Superior temporal gyrus (tissue), 1 donor: ENCODE data around the gene FAM50B.

Experiments used
- DNase-seq: peaks from one replicate; pipeline ENCODE4 v3.0.0-alpha.2; 2016; ENCODE audit errors: extremely low spot score

FAM50B gene

DNA sequence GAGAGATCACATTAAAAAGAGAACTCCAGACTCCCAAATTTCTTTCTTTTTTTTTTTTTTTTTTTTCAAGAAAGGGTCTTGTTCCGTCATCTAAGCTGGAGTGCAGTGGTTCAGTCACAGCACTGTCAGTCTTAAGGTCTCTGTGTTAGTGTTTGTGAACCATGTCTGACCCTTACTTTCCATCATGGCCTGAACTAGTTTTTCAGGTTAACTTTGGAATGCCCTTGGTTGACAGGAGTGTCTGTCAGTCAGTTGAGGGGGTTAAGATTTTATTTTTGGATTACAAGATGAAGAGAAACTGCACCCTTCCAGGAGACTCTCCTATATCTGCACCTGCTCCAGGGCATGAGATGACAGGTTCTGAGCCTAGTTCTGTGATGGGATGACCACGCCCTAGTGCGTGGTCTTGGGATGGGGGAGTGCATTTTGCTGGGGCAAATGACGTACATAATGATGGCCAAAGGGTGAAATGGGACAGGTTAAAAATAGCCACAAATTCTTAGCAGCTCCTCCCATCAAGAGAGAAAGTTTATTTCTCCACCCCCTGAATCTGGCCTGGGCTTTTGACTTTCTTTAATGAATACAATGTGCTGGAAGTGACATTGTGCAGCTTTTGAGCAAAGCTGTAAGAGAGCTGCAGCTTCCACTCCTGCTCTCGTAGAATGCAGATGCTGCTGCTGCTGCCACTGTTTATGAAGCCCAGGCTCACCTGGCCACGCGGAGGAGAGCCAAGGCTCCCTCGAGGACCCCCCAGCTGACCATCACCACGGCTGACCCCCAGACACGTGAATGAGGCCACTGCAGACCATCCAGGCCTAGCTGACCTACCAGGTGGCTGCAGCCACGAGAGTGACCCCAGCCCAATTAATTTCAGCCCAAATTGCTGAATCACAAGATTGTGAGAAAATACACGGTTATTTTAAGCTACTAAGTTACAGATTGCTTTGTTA, 29.7 kb upstream of the FAM50B start:
- DNase-seq = no peak

GRCh38 chr6:3820563-3820962, 28.6 kb upstream of the FAM50B start:
- DNase-seq = no peak

DNA sequence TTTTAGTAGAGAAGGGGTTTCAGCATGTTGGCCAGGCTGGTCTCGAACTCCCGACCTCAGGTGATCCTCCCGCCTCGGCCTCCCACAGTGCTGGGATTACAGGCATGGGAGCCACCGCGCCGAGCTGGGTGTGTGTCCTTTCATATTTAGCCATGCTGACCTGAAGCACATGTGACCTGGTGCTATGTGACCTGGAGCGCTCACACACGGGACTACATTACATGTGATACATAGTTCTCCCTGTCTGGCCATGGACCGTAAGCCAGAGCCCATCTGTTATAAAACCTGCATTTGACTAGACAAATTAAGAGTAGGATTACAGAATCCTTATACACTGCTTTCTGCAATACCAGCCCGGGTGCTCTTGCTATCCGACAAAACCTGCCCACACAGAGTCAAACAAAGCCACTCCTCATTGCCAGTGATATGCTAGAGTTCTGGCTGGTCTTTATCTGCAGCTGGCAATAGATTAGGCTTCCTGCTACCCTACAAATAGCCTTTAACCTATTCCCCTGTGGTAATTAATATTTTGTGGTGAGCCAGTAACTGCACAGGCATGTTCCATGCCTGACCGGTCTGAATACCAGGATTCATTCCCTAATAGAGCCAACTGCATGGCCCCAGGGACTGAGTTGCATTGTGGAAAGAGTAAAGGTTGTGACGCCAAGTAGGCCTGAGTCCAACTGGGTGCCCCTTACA, 26.3 kb upstream of the FAM50B start:
- no peak for DNase-seq

DNA sequence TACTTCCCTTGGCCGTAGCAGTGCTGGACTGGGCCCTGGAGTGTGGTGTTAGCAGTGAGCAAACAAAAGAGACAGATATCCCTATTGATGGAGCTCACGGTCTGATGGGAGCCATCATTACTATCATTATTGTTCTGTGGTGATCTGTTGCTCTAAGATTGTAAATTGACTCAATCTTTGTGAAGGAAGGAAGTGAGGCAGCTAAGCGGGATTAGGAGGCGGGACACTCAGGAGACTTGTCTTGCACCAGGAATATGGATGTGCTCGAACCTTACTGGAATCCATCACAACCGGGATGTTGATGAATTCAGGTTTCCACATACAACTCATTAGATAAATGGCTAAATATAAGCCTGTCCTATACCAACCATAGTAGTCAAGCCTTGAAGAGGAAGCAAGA, 25.5 kb upstream of the FAM50B start:
- no peak for DNase-seq

DNA sequence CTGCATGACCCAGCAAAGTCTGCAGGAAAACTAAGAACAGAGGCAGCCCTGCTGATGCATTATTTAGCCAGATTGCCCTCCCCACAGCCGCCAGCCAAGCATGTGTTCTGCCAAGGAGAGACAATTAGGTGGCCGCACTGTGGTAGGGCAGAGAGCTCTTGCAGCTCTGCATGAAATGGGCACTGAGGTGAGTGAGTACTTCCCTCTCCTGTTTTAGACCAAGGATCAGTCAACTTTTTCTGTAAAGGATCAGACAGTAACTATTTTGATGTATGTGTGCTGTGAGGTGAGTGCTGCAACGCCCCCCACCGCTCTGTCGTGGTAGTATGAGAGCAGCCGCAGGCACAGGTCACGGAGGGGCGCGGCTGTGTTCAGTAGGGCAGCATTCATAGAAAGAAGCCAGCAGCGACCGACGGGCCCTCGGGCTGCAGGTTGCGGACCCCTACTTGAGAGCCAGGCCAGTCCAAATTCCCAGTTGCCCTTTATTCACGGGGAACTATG, 23.8 kb upstream of the FAM50B start:
- DNase-seq = peak; percentile 23

- peak; percentile 29 for DNase-seq
Measured at GRCh38 chr6:3825851-3826581, 23.2 kb upstream of the FAM50B start.

DNA sequence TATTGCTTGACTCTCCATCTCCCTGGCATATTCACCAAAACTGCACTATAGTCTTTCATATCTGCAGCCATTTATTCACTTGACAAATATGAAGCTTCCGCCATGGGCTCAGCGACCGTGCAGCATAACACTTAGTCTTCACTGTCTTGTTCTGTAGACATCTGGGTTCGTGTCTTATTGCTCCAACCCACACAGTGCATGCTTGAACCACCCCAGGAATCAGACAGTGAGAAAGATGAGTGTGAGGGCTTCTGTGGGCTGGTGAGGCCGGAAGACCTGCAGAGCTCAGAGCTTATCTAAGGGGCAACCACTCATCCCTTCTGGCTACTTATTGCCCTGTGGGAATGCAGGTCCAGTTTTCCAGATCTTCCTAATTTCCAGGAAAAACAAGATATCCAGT, 19.9 kb upstream of the FAM50B start:
- DNase-seq = no peak

DNA sequence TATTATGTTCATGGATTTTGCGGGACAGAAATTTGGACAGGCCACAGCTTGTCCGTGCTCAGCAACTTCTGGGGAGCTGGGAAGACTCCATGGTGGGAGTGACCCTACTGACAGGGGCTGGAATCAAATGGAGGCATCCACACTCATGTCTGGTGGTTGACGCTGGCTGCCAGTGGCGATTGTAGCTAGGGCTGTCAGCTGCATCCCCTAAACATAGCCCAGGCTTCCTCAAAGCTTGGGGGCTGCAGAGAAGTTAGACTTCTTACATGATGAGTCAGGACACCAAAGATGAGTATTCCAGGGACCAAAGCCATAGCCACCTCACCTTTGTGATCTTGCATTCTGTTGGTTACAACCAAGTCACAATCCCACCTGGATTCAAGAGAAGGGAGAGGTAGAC, 18.4 kb upstream of the FAM50B start:
- DNase-seq = no peak

DNA sequence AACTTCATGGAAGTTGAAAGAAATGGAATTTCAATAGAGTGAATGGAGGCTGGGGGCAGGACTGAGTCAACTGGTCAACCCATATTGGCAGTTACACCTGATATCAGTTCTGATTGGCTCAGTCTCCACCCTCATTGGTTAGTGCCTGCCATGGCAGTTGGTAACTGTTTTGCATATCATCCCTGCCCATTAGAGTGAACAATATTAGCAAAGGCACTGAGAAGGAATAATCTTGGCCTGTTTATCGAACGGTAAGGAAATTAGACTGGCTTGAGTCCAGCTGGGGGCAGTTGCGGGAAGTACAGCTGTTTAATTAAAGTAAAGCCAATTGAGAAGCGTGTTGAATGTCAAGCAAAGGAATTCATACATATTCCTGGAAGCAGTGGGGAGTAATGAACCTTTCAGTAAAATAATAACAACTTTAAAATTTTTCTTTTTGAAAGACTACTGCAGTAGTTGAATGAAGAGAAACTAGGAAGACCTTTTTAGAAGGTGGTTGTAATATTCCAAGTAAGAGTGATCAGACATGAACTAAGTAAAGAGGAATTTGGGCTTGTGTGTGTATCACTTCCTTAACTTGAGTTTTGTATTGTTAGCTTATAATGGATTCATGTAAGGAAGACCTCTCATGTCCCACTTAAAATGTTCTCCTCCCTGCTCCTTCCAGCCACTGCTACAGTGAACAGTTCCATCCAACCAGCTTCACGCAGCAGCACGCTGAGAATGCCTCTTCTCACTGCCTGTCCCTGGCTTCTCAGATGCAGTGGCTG, 17.2 kb upstream of the FAM50B start:
- DNase-seq = no peak

- no peak for DNase-seq
Measured at GRCh38 chr6:3835055-3835731, 14.0 kb upstream of the FAM50B start.

- no peak for DNase-seq
Measured at GRCh38 chr6:3835785-3836184, 13.4 kb upstream of the FAM50B start.

GRCh38 chr6:3836566-3836965, 12.6 kb upstream of the FAM50B start:
- DNase-seq = no peak

GRCh38 chr6:3837781-3838180, 11.4 kb upstream of the FAM50B start:
- DNase-seq = no peak

DNA sequence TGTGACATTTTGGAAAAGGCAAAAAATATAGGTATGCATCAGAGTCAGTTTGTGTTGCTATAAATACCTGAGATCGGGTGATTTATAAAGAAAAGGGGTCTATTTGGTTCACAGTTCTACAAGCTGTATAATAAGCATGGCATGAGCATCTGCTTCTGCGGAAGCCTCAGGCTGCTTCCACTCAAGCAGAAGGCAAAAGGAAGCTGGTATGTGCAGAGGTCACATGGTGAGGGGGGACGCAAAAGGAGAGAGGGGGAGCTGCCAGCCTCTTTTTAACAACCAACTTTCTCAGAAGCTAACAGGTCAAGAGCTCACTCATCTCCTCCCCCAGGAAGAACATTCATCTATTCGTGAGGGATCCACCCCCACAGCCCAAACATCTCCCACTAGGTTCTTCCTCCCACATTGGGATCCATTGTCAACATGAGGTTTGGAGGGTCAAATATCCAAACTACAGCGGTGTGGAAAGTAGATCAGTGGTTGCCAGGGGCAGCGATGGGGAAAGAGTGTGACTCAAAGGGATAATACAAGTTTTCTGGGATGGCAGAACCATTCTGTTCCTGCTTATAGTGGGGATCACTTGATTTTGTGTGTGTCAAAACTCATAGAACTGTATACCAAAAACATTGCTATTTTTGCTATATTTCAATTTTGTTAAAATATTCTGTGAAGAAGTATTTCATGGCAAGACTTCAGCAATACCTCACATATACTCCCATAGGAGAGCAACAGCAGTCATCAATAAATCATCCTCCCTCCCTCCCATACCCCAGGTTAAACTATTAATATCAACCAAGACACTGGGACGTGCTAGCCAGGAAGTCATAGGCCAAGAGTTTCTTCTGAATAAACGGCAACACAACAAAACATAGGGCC, 9.9 kb upstream of the FAM50B start:
- DNase-seq = no peak

DNA sequence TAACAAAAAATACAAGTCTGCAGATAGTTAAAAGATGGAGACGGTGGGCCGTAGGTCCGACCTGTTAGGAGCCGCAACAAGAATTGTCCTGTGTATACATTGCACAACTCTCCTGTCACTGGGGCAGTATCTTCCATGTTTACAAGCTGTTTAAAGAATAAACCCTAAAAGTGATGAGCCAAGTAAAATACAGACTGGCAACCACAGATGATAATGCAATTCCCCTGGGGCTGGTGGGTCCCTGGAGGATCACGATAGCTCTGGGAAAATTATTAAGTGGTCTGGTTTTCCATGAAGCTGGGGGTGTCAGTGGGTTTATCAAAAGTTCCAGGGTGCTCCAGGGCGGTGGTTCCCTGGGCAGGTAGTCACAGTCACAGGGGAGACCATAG, 8.1 kb upstream of the FAM50B start:
- DNase-seq = no peak

DNA sequence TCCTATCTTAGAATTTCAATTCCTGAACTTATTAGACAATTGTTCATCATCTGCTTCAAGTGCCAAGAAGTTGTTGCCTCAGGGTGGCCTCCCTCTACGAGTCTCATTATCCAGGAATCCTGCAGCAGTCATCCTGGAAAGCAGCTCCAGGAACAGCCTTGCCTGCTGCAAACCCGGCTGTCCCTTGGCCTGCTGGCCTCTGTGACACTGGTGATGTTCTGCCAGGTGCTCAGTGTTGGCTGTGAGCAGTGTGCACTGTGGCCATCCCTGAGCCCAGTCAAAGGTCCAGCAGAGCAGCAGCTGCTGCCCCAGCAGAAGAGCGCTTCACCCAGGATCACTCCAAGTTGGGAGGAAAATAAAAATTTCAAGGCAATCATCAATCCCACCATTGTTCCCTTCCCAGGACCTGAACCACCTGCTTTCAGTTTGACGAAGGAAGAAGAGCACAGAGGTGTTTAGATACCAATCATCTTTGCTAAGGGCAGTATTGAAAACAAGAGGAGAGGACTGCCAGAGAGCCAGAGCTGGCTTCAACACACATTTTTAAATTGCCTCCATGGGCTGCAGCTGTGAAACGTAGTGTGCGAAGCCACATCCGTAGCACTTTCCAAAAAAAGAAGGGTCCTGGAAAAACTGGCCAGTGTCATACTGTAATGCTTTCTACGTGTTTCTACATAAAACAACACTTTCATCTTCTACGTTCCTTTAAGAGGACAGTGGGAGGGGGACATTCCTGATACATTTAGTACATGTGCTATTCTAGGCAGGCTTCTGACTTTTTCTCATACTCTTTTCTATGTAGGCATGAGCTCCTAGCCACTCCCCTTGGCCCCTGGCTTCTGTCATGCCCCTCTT, 7.2 kb upstream of the FAM50B start:
- DNase-seq = no peak

DNA sequence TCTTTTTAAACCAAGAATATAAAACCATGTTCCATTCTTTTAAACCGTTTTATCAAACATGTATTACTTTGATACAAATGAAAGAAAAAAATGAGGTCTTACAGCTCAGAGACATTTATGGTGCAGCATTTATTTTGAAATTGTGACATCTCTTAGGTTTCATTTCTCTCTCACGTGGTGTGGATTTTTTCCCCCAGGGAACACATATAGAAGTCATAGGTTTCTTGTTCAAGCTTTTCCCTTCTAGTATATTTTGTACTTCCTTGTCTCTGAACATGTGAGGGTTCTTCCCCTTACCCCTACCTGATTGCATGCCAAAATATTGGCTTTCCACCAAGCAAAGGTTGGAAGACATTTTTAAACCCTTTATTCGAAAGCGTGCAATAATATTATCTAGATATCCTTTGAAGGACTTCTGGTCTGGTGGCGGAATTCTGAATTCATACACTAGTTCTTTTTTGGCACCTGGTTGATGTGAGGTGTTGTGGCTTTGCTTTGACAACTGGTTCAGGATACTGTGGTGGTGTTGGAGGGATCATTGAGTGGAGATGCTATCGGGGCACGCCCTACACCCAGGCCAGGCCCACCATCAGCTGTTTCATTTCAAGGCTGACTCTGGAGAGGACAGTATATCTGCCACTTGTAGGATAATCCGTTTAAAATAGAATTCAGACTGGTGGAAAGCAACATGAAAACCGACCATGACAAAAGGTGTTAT, 5.6 kb upstream of the FAM50B start:
- no peak for DNase-seq

GRCh38 chr6:3844097-3844463, 5.1 kb upstream of the FAM50B start:
- DNase-seq = no peak
